Gastroesophageal sphincter (tissue), 3 donors: ENCODE measurements around the gene FAM110C.

Source experiments
- POLR2A ChIP-seq, 2 donors: fragments of 450-650 bp; IDR thresholded peaks; one replicate each; pipeline ENCODE4 v1.6.1; 2017; ENCODE audit warnings: antibody characterized with exemption in 2 of 2, mild to moderate bottlenecking in 2 of 2, moderate library complexity in 1 of 2
- POLR2AphosphoS5 ChIP-seq: sonication (generic); formaldehyde crosslinking; IDR thresholded peaks from one replicate; pipeline ENCODE4 v1.6.1; 2017; ENCODE audit warnings: antibody characterized with exemption
- TF ChIP-seq, protein P1 (sequence below), 4 experiments: fragments of 200-600 bp in 2 of 4; fragments of 450-650 bp in 2 of 4; sonication (generic) in 1 of 4; IDR thresholded peaks; one replicate each; pipeline ENCODE4 v1.5.1; 2017 to 2019; ENCODE audit warnings: antibody characterized with exemption in 4 of 4, mild to moderate bottlenecking in 2 of 4, moderate library complexity in 2 of 4

DNA sequence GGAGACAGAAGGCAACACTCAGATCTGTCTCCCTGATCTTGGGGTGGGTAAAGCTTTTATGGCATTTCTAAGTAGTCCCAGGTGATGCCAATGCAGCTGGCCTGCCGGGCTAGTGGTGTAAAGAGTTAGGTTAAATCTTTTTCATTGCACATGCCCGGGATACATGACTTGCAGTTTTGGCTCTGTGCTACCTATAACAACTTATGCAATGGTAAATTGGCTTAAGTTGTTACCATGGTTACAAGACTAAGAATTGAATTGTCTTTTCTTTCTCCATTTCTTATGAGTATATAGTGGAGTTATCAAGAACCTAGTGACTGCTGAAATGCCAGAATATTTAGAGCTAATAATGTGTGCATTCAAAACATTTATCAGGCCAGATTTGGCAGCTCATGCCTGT lies 5.3 kb upstream of the FAM110C start:
- TF ChIP-seq, protein P1, sequence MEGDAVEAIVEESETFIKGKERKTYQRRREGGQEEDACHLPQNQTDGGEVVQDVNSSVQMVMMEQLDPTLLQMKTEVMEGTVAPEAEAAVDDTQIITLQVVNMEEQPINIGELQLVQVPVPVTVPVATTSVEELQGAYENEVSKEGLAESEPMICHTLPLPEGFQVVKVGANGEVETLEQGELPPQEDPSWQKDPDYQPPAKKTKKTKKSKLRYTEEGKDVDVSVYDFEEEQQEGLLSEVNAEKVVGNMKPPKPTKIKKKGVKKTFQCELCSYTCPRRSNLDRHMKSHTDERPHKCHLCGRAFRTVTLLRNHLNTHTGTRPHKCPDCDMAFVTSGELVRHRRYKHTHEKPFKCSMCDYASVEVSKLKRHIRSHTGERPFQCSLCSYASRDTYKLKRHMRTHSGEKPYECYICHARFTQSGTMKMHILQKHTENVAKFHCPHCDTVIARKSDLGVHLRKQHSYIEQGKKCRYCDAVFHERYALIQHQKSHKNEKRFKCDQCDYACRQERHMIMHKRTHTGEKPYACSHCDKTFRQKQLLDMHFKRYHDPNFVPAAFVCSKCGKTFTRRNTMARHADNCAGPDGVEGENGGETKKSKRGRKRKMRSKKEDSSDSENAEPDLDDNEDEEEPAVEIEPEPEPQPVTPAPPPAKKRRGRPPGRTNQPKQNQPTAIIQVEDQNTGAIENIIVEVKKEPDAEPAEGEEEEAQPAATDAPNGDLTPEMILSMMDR (IDR thresholded peaks at IDR 0.05): no peak
- no peak for TF ChIP-seq POLR2AphosphoS5
- TF ChIP-seq POLR2A (IDR thresholded peaks at IDR 0.05): no peak
